HEK293 (cell line): ENCODE results near the gene PCSK1.

Experiments
- CTCF ChIA-PET: fragments of 350-600 bp; formaldehyde crosslinking; extraction: SDS; loops from one replicate; lab custom pipeline; 2021; ENCODE audit warnings: antibody characterized with exemption; lab: Yijun Ruan, JAX
- POLR2A ChIA-PET: fragments of 300-600 bp; formaldehyde crosslinking; extraction: SDS; loops from one replicate; lab custom pipeline; 2020; ENCODE audit warnings: antibody characterized with exemption, inconsistent platforms; lab: Yijun Ruan, JAX
- H3K27ac ChIP-seq: fragments of 200-500 bp; sonication (Bioruptor generic); 2 replicates; pipeline ENCODE4 v1.5.1; 2014; ENCODE audit warnings: low read depth, low read length, control low read depth, inconsistent platforms; ENCODE audit errors: extremely low read depth
- H3K36me3 ChIP-seq, 2 experiments: fragments of 200-500 bp in 1 of 2; sonication (Bioruptor generic) in 1 of 2; 1 replicate in 1 of 2; 2 replicates in 1 of 2; pipeline ENCODE4 v1.5.1; 2014 to 2017; ENCODE audit warnings: inconsistent platforms in 2 of 2, low read length in 2 of 2; ENCODE audit not compliant: control insufficient read depth in 2 of 2, insufficient read depth in 1 of 2
- H3K4me1 ChIP-seq: fragments of 200-500 bp; sonication (Bioruptor generic); 2 replicates; pipeline ENCODE4 v1.5.1; 2014; ENCODE audit warnings: mild to moderate bottlenecking, low read length, inconsistent platforms; ENCODE audit not compliant: control insufficient read depth, insufficient read depth
- H3K4me3 ChIP-seq: 2 replicates; pipeline ENCODE4 v1.5.1; 2011; ENCODE audit warnings: low read depth, mild to moderate bottlenecking, control low read depth, low read length, moderate library complexity
- H3K9me3 ChIP-seq: fragments of 200-500 bp; sonication (Bioruptor generic); 2 replicates; pipeline ENCODE4 v1.5.1; 2014; ENCODE audit warnings: low read depth, low read length, inconsistent platforms; ENCODE audit not compliant: control insufficient read depth, insufficient read depth
- ATF2 ChIP-seq: fragments of 450-650 bp; formaldehyde crosslinking; IDR thresholded peaks from 2 replicates; pipeline ENCODE4 v1.5.1; 2016; ENCODE audit warnings: missing biosample characterization, missing genetic modification characterization, low read depth
- INSM2 ChIP-seq: fragments of 450-650 bp; formaldehyde crosslinking; IDR thresholded peaks from 2 replicates; pipeline ENCODE4 v1.5.1; 2016; ENCODE audit warnings: missing biosample characterization, missing genetic modification characterization
- PRDM1 ChIP-seq: fragments of 450-650 bp; formaldehyde crosslinking; IDR thresholded peaks from 2 replicates; pipeline ENCODE4; 2016; ENCODE audit warnings: missing biosample characterization, missing genetic modification characterization
- REPIN1 ChIP-seq: fragments of 450-650 bp; formaldehyde crosslinking; IDR thresholded peaks from 2 replicates; pipeline ENCODE4 v1.5.1; 2017; ENCODE audit warnings: missing biosample characterization, missing genetic modification characterization, low read depth
- YY1 ChIP-seq: fragments of 450-650 bp; formaldehyde crosslinking; IDR thresholded peaks from 2 replicates; pipeline ENCODE4 v1.5.1; 2018; ENCODE audit warnings: missing biosample characterization, missing genetic modification characterization
- ZBTB20 ChIP-seq: fragments of 450-650 bp; formaldehyde crosslinking; IDR thresholded peaks from 2 replicates; pipeline ENCODE4 v1.5.1; 2016; ENCODE audit warnings: missing biosample characterization, missing genetic modification characterization
- ZBTB8A ChIP-seq: fragments of 450-650 bp; formaldehyde crosslinking; IDR thresholded peaks from 2 replicates; pipeline ENCODE4 v1.5.1; 2016; ENCODE audit warnings: missing biosample characterization, missing genetic modification characterization
- ZFP37 ChIP-seq: fragments of 450-650 bp; formaldehyde crosslinking; IDR thresholded peaks from 2 replicates; pipeline ENCODE4 v1.5.1; 2016; ENCODE audit warnings: missing biosample characterization, missing genetic modification characterization
- ZNF10 ChIP-seq: fragments of 450-650 bp; formaldehyde crosslinking; IDR thresholded peaks from 2 replicates; pipeline ENCODE4 v1.5.1; 2017; ENCODE audit warnings: missing biosample characterization, missing genetic modification characterization
- ZNF155 ChIP-seq: fragments of 450-650 bp; formaldehyde crosslinking; IDR thresholded peaks from 2 replicates; pipeline ENCODE4 v1.5.1; 2016; ENCODE audit warnings: missing biosample characterization, missing genetic modification characterization
- ZNF157 ChIP-seq: fragments of 450-650 bp; formaldehyde crosslinking; IDR thresholded peaks from 2 replicates; pipeline ENCODE4 v1.5.1; 2016; ENCODE audit warnings: missing biosample characterization, missing genetic modification characterization
- ZNF266 ChIP-seq: fragments of 450-650 bp; formaldehyde crosslinking; IDR thresholded peaks from 2 replicates; pipeline ENCODE4 v1.5.1; 2016; ENCODE audit warnings: missing biosample characterization, missing genetic modification characterization, low read depth
- ZNF274 ChIP-seq, 2 experiments: fragments of 200-500 bp in 1 of 2; fragments of 450-650 bp in 1 of 2; sonication (Bioruptor generic) in 1 of 2; formaldehyde crosslinking in 1 of 2; IDR thresholded peaks; 2 replicates each; pipeline versions ENCODE4 v1.5.1 to v1.6.1; 2014 to 2016; ENCODE audit warnings: borderline replicate concordance in 1 of 2, inconsistent platforms in 1 of 2, low read length in 1 of 2, missing biosample characterization in 1 of 2, missing genetic modification characterization in 1 of 2
- ZNF280D ChIP-seq: fragments of 450-650 bp; formaldehyde crosslinking; IDR thresholded peaks from 2 replicates; pipeline ENCODE4 v1.5.1; 2016; ENCODE audit warnings: missing biosample characterization, missing genetic modification characterization
- ZNF302 ChIP-seq: fragments of 450-650 bp; formaldehyde crosslinking; IDR thresholded peaks from 2 replicates; pipeline ENCODE4 v1.5.1; 2016; ENCODE audit warnings: missing biosample characterization, missing genetic modification characterization, low read depth
- ZNF311 ChIP-seq: fragments of 450-650 bp; formaldehyde crosslinking; IDR thresholded peaks from 2 replicates; pipeline ENCODE4 v1.5.1; 2017; ENCODE audit warnings: missing biosample characterization, missing genetic modification characterization, borderline replicate concordance
- ZNF324 ChIP-seq: fragments of 450-650 bp; formaldehyde crosslinking; IDR thresholded peaks from 2 replicates; pipeline ENCODE4 v1.5.1; 2016; ENCODE audit warnings: missing biosample characterization, missing genetic modification characterization
- ZNF530 ChIP-seq: fragments of 450-650 bp; formaldehyde crosslinking; IDR thresholded peaks from 2 replicates; pipeline ENCODE4 v1.5.1; 2016; ENCODE audit warnings: low read depth, missing biosample characterization, missing genetic modification characterization
- ZNF600 ChIP-seq: fragments of 450-650 bp; formaldehyde crosslinking; IDR thresholded peaks from 2 replicates; pipeline ENCODE4 v1.5.1; 2016; ENCODE audit warnings: missing biosample characterization, missing genetic modification characterization
- ZNF670 ChIP-seq: fragments of 450-650 bp; formaldehyde crosslinking; IDR thresholded peaks from 2 replicates; pipeline ENCODE4 v1.5.1; 2016; ENCODE audit warnings: missing biosample characterization, missing genetic modification characterization, low read depth
- ZNF692 ChIP-seq: fragments of 450-650 bp; formaldehyde crosslinking; IDR thresholded peaks from 2 replicates; pipeline ENCODE4 v1.5.1; 2016; ENCODE audit warnings: missing biosample characterization, missing genetic modification characterization
- ZNF785 ChIP-seq: fragments of 450-650 bp; formaldehyde crosslinking; IDR thresholded peaks from 2 replicates; pipeline ENCODE4 v1.5.1; 2016; ENCODE audit warnings: missing biosample characterization, missing genetic modification characterization
- ZSCAN23 ChIP-seq: fragments of 450-650 bp; formaldehyde crosslinking; IDR thresholded peaks from 2 replicates; pipeline ENCODE4 v1.5.1; 2016; ENCODE audit warnings: missing biosample characterization, missing genetic modification characterization
- ZXDB ChIP-seq: fragments of 450-650 bp; formaldehyde crosslinking; IDR thresholded peaks from 2 replicates; pipeline ENCODE4 v1.5.1; 2016; ENCODE audit warnings: missing biosample characterization, missing genetic modification characterization
- TF ChIP-seq, protein P1 (sequence below): fragments of 450-650 bp; formaldehyde crosslinking; IDR thresholded peaks from 2 replicates; pipeline ENCODE4 v1.5.1; 2017; ENCODE audit warnings: missing biosample characterization, missing genetic modification characterization

The PCSK1 gene

GRCh38 chr5:96453394-96453793 is 20.3 kb upstream of the PCSK1 start (continued):
- TF ChIP-seq ATF2 (tag by site-specific recombination) = no peak
- no peak for TF ChIP-seq ZNF302 (tag by site-specific recombination)
- no peak for TF ChIP-seq ZNF324 (tag by site-specific recombination)
- no peak for TF ChIP-seq ZBTB8A
- TF ChIP-seq REPIN1 (tag by site-specific recombination) = no peak

- CTCF ChIA-PET = interaction anchor here (0.6 to 0.7 kb wide), 2 partner anchors 124 to 591 kb away, joined by 3 to 4 read pairs; no protein-coding TSS in a partner anchor
- Histone ChIP-seq H3K4me1 (no peaks in the 10 kb centered on the region), H3K36me3 (no peaks in the 10 kb centered on the region), H3K4me3 (no peak overlapping the region), H3K27ac (no peak overlapping the region), H3K9me3 (no peaks in the 10 kb centered on the region)
- POLR2A ChIA-PET = interaction anchor here (0.8 kb wide), 1 partner anchor 16 kb away, joined by 3 read pairs; no protein-coding TSS in a partner anchor
- no peak for TF ChIP-seq ZNF311 (tag by site-specific recombination)
- TF ChIP-seq ZNF274 (IDR thresholded peaks at IDR 0.05; ENCODE audit: low read length) = no peak
- TF ChIP-seq ZNF274 (tag by site-specific recombination; IDR thresholded peaks at IDR 0.05; ENCODE audit: borderline replicate concordance) = no peak
- TF ChIP-seq, protein P1, sequence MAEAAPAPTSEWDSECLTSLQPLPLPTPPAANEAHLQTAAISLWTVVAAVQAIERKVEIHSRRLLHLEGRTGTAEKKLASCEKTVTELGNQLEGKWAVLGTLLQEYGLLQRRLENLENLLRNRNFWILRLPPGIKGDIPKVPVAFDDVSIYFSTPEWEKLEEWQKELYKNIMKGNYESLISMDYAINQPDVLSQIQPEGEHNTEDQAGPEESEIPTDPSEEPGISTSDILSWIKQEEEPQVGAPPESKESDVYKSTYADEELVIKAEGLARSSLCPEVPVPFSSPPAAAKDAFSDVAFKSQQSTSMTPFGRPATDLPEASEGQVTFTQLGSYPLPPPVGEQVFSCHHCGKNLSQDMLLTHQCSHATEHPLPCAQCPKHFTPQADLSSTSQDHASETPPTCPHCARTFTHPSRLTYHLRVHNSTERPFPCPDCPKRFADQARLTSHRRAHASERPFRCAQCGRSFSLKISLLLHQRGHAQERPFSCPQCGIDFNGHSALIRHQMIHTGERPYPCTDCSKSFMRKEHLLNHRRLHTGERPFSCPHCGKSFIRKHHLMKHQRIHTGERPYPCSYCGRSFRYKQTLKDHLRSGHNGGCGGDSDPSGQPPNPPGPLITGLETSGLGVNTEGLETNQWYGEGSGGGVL (tag by site-specific recombination) = no peak
- no peak for TF ChIP-seq ZNF10 (tag by site-specific recombination)
- no peak for TF ChIP-seq ZBTB20 (tag by site-specific recombination)
- TF ChIP-seq ZNF785 (tag by site-specific recombination) = no peak
- TF ChIP-seq PRDM1 = no peak
- no peak for TF ChIP-seq ZNF692 (tag by site-specific recombination)
- no peak for TF ChIP-seq INSM2 (tag by site-specific recombination)
- TF ChIP-seq ZFP37 (tag by site-specific recombination) = no peak
- no peak for TF ChIP-seq ZNF530 (tag by site-specific recombination)
Observed at GRCh38 chr5:96447949-96448348, 14.9 kb upstream of the PCSK1 start.

DNA sequence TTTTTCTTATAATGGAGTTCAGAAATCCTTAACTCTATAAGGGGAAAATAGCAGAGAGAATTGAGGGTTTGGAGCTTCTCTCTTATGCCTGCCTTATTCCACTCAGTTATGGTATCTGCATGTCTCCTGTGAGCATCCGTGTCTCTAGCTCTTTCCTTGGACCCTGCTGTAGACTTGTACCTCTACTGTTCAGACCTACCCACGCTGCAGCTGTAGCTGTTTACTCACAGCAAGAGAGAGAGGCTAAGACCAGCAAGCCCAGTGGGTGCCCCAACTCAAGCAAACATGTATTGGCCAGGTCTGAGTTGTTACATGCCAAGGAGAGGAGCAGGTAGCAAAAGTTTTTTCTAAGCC is 7.1 kb upstream of the PCSK1 start:
- Histone ChIP-seq H3K4me3 (no peak overlapping the region), H3K27ac (no peak overlapping the region), H3K9me3 (no peaks in the 10 kb centered on the region), H3K4me1 (no peaks in the 10 kb centered on the region), H3K36me3 (no peaks in the 10 kb centered on the region)
- ChIA-PET POLR2A (no interaction called here), CTCF (interaction anchor here (0.6 to 1.2 kb wide), 6 partner anchors 9 to 982 kb away, joined by 3 to 5 read pairs (median 4); no protein-coding TSS in a partner anchor)
- TF ChIP-seq ZNF266 (tag by site-specific recombination) = no peak
- no peak for TF ChIP-seq ZXDB
- TF ChIP-seq YY1 (tag by site-specific recombination) = no peak
- no peak for TF ChIP-seq ZNF157
- no peak for TF ChIP-seq ZNF155 (tag by site-specific recombination)
- no peak for TF ChIP-seq ZNF670 (tag by site-specific recombination)
- no peak for TF ChIP-seq ZNF280D
- TF ChIP-seq ZSCAN23 (tag by site-specific recombination) = no peak
- no peak for TF ChIP-seq ZNF600 (tag by site-specific recombination)
